ENCODE data around the gene PGP.

Gene PGP

GRCh38 chr16:2199095-2199494, 15.5 kb downstream of the PGP start:
- DNase-seq (ENCODE audit: low read depth), result no peak

- DNase-seq (ENCODE audit: low read depth), result no peak
Measured at GRCh38 chr16:2198283-2198682, 16.4 kb downstream of the PGP start.

GRCh38 chr16:2197765-2198164, 16.9 kb downstream of the PGP start:
- no peak for DNase-seq (ENCODE audit: low read depth)

- DNase-seq (ENCODE audit: low read depth), result no peak
Measured at GRCh38 chr16:2196981-2197511, 17.6 kb downstream of the PGP start.

- no peak for DNase-seq (ENCODE audit: low read depth)
Measured at GRCh38 chr16:2196162-2196980, 18.3 kb downstream of the PGP start, which contains the start of gene CASKIN1. Gene CASKIN1, minus strand, starts transcription at chr16:2196605. Its CDS starts 173 bp downstream, at chr16:2196432.

GRCh38 chr16:2195322-2196161, 19.1 kb downstream of the PGP start:
- no peak for DNase-seq (ENCODE audit: low read depth)

- DNase-seq (ENCODE audit: low read depth), result no peak
Measured at GRCh38 chr16:2194852-2195321, 19.8 kb downstream of the PGP start.

GRCh38 chr16:2194166-2194834, 20.3 kb downstream of the PGP start:
- DNase-seq (ENCODE audit: low read depth), result no peak

GRCh38 chr16:2191446-2191706, 23.3 kb downstream of the PGP start:
- no peak for DNase-seq (ENCODE audit: low read depth)

GRCh38 chr16:2190659-2191445, 23.8 kb downstream of the PGP start:
- no peak for DNase-seq (ENCODE audit: low read depth)

GRCh38 chr16:2190002-2190658, 24.5 kb downstream of the PGP start:
- no peak for DNase-seq (ENCODE audit: low read depth)

GRCh38 chr16:2189252-2189893, 25.3 kb downstream of the PGP start:
- DNase-seq (ENCODE audit: low read depth), result no peak

GRCh38 chr16:2188395-2188794, 26.2 kb downstream of the PGP start:
- no peak for DNase-seq (ENCODE audit: low read depth)

GRCh38 chr16:2187212-2187611, 27.4 kb downstream of the PGP start:
- DNase-seq (ENCODE audit: low read depth), result no peak

- DNase-seq (ENCODE audit: low read depth), result no peak
Measured at GRCh38 chr16:2186505-2186904, 28.1 kb downstream of the PGP start.

- DNase-seq (ENCODE audit: low read depth), result no peak
Measured at GRCh38 chr16:2186064-2186463, 28.6 kb downstream of the PGP start.

GRCh38 chr16:2184962-2185361, 29.7 kb downstream of the PGP start:
- DNase-seq (ENCODE audit: low read depth), result no peak

GRCh38 chr16:2184346-2184745, 30.3 kb downstream of the PGP start:
- DNase-seq (ENCODE audit: low read depth), result no peak

GRCh38 chr16:2183671-2184070, 31.0 kb downstream of the PGP start:
- no peak for DNase-seq (ENCODE audit: low read depth)

- DNase-seq (ENCODE audit: low read depth), result no peak
Measured at GRCh38 chr16:2181952-2182351, 32.7 kb downstream of the PGP start.

Measured in stimulated activated CD8-positive, alpha-beta memory T cell treated with anti-CD3 and anti-CD28 coated beads, Interleukin-7, amount 100 ng/mL, for 24 hours (primary cell).